Muscle layer of duodenum (tissue), 2 donors: Measurements from ENCODE around the gene CLIC3.

Experiments used
- H3K27ac ChIP-seq: one replicate; pipeline ENCODE4 v1.7.0; 2013; ENCODE audit warnings: mild to moderate bottlenecking, low read length
- H3K27me3 ChIP-seq: one replicate; pipeline ENCODE4 v1.7.0; 2013; ENCODE audit warnings: low read depth, mild to moderate bottlenecking, control low read depth, low read length
- H3K36me3 ChIP-seq, 2 donors: one replicate each; pipeline ENCODE4 v1.7.0; 2013; ENCODE audit warnings: low read length in 2 of 2, control low read depth in 1 of 2, mild to moderate bottlenecking in 1 of 2; ENCODE audit not compliant: insufficient read depth in 2 of 2, control insufficient read depth in 1 of 2
- H3K4me1 ChIP-seq, 2 donors: one replicate each; pipeline ENCODE4 v1.7.0; 2013; ENCODE audit warnings: low read length in 2 of 2, mild to moderate bottlenecking in 2 of 2, control low read depth in 1 of 2, moderate library complexity in 1 of 2; ENCODE audit not compliant: insufficient read depth in 2 of 2, control insufficient read depth in 1 of 2
- H3K4me3 ChIP-seq, 2 donors: one replicate each; pipeline ENCODE4 v1.7.0; 2013; ENCODE audit warnings: low read length in 2 of 2, low read depth in 1 of 2, mild to moderate bottlenecking in 1 of 2
- H3K9me3 ChIP-seq, 2 donors: one replicate each; pipeline ENCODE4 v1.7.0; 2013; ENCODE audit warnings: low read length in 2 of 2, control low read depth in 1 of 2, mild to moderate bottlenecking in 1 of 2; ENCODE audit not compliant: control insufficient read depth in 1 of 2
- donor health status: healthy.

Gene CLIC3

DNA sequence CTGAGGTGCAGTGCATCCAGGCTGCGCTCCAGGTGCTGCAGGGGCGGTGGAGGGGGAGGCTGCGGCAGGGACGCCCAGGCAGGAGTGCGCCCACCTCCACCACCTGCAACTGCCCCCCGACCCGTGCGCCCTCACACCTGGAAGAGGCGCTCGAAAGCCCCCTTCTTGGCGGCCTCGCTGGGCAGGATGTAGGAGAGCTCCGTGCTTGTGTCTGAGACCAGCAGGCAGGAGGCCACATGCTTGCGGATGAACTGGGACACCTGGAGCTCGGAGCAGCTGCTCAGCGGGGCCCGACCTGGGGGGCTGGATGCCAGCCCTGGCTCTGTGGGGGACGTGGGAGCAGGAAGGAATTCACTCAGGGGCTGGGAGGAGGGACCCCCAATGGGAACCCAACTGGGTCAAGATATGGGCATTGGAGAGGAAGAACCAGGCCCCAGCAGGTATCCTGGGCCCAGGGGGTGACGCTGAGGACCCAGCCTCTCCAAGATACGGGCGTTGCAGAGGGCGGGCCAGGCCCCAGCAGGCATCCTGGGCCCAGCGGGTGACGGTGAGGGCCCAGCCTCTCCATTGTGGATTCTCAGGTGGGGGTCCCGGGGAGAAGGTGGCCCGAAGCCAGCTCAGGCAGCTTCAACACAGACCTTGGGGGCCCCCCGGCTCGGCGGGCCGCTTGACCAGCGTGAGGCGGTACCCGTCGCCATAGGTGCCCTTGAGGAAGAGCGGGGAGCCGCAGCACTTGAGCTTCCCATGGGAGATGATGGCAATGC is 18.6 kb upstream of the CLIC3 start:
- no peak overlapping the region for H3K4me3 ChIP-seq
- no peaks in the 10 kb centered on the region for H3K4me1 ChIP-seq
- H3K9me3 ChIP-seq: no peaks in the 10 kb centered on the region
- no peak overlapping the region for H3K27ac ChIP-seq
- H3K36me3 ChIP-seq: peaks cover 0 to 70% of the 10 kb centered on the region in 2 donors
- H3K27me3 ChIP-seq: no peaks in the 10 kb centered on the region

DNA sequence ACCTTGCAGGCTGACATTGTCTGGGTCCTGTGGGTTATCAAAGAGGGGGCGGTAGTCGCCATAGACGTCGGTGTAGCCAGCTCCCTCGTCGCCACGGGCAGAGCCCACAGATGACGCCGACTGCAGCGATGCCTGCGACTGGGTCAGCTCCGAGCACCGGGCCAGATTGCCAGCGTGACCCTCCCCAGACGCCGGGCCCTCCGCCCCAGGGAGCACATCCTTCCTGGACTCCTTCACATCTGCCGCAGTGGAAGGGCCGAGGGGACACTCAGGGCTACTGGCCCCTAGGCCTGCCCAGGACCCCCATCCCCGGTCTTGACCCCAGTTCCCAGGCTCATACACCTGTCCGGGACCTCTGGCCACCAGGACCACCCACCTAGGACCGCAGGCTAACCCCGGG is 17.8 kb upstream of the CLIC3 start:
- Histone ChIP-seq H3K36me3 (peaks cover 0 to 76% of the 10 kb centered on the region in 2 donors), H3K27me3 (no peaks in the 10 kb centered on the region), H3K4me3 (no peak overlapping the region), H3K27ac (no peak overlapping the region), H3K9me3 (no peaks in the 10 kb centered on the region), H3K4me1 (no peaks in the 10 kb centered on the region)

DNA sequence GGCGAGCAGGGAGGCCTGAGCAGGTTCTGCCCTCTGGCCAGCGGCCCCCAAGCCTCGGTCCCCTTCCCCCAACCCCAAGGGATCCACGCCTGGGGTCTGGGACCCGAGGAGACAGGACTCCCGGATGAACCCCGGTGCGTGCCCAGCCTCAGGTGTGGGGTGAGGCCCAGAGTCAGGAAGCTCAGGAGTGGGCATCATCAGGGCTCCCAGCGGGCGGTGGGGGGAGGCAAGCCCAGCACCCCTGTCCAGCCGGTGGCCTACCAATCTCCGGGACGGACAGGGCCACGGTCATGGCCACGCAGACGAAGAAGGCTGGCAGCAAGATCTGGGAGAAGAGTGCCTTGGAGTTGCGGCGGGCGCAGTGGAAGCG is 17.2 kb upstream of the CLIC3 start:
- Histone ChIP-seq H3K9me3 (no peaks in the 10 kb centered on the region), H3K4me3 (no peak overlapping the region), H3K4me1 (no peaks in the 10 kb centered on the region), H3K36me3 (peaks cover 0 to 79% of the 10 kb centered on the region in 2 donors), H3K27ac (no peak overlapping the region), H3K27me3 (no peaks in the 10 kb centered on the region)

DNA sequence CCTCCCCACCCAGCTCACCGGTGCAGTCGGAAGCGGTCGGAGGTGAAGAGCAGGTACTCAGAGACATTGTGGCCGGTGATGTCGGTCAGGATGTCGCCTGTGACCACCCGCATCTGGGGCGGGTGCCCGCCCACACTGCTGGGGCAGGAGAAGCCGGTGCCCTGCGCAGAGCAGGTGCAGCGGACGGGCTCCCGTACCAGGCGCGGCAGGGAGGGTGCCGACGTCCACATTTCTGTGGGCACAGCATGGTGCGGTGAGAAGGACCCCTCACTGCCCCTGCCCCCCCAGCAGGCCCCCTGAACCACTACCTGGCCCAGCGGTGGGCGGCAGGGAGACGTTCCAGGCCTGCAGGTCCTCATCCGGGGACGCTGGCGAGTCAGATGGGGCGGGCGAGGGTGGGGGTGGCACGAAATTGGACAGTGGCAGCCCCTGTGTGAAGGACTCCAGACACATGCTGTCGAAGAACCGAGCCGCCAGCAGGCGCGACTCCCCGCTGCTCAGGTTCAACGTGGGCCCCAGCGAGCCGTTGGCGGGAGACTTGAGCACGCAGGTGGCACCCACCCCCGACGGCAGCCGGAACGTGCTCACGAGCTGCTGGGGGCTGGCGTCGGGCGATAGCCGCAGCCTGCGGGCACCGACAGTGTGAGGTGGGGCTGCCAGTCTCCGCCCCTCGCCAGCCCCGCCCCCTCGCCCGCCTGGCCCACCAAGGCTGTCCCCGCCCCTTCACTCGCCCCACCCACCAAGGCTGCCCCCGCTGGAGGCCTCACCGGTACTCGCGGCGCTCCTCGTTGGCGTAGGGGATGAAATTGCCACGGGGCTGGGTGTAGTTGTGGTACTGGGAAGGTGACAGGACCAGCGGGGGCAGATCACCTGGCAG is 16.6 kb upstream of the CLIC3 start:
- Histone ChIP-seq H3K36me3 (peaks cover 0 to 81% of the 10 kb centered on the region in 2 donors), H3K4me3 (no peak overlapping the region), H3K27me3 (no peaks in the 10 kb centered on the region), H3K4me1 (no peaks in the 10 kb centered on the region), H3K27ac (no peak overlapping the region), H3K9me3 (no peaks in the 10 kb centered on the region)

DNA sequence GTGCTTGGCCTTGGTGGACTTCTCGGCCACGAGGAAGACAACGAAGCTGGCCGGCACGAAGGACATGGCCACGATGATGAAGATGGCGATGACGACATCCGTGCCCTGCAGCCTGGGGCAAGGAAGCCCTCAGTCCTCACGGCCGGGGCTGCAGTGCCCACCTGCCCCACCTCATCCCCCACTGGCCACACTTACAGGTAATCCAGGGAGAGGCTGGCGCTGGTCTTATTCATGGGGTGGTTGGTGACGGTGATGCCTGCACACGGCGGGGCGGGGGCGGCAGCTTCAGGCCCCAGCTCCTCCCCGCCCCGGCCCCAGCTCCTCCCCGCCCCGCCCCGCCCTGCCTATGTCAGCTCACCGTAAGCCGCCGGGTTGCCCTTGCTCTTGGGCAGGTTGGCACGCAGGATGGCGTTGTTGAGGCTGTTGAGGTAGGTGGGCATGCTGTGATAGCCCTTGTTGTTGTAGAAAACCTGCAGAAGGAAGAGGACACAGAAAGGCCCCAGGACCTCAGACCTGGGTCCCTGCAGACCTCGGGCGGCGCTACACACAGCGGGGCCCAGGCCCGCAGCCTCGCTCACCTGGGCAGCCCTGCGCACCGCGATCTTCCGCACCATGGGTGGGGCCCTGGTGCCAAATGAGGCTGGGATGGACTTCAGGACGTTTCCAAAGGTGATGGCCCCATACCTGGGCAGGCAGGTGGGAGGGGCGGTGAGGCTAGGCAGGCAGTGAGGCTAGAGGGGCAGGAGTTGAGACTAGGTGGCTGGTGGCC is 15.7 kb upstream of the CLIC3 start:
- Histone ChIP-seq H3K4me3 (no peak overlapping the region), H3K9me3 (no peaks in the 10 kb centered on the region), H3K27me3 (no peaks in the 10 kb centered on the region), H3K4me1 (peaks cover 0 to 6% of the 10 kb centered on the region in 2 donors), H3K36me3 (peaks cover 0 to 73% of the 10 kb centered on the region in 2 donors), H3K27ac (no peak overlapping the region)

DNA sequence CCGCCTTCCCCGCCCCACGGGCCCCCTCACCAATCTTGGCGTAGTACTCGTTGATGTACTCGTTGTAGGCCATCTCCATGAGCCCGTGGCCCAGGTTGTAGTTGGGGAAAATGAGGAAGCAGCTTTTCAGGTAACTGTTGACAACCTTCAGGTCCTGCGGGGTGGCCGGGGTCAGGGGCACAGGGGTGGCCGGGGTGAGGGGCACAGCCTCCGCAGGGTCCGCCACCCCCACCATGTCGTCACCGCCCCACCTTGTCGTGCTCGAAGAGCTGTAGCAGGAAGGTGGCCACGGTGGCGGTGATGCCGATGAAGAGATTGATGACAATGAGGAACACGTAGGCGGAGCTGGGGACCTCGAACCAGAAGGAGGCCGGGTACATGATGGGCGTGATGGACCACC is 14.8 kb upstream of the CLIC3 start:
- no peaks in the 10 kb centered on the region for H3K9me3 ChIP-seq
- peaks cover 0 to 6% of the 10 kb centered on the region in 2 donors for H3K4me1 ChIP-seq
- H3K36me3 ChIP-seq: peaks cover 0 to 64% of the 10 kb centered on the region in 2 donors
- H3K27ac ChIP-seq: no peak overlapping the region
- no peak overlapping the region for H3K4me3 ChIP-seq
- no peaks in the 10 kb centered on the region for H3K27me3 ChIP-seq

DNA sequence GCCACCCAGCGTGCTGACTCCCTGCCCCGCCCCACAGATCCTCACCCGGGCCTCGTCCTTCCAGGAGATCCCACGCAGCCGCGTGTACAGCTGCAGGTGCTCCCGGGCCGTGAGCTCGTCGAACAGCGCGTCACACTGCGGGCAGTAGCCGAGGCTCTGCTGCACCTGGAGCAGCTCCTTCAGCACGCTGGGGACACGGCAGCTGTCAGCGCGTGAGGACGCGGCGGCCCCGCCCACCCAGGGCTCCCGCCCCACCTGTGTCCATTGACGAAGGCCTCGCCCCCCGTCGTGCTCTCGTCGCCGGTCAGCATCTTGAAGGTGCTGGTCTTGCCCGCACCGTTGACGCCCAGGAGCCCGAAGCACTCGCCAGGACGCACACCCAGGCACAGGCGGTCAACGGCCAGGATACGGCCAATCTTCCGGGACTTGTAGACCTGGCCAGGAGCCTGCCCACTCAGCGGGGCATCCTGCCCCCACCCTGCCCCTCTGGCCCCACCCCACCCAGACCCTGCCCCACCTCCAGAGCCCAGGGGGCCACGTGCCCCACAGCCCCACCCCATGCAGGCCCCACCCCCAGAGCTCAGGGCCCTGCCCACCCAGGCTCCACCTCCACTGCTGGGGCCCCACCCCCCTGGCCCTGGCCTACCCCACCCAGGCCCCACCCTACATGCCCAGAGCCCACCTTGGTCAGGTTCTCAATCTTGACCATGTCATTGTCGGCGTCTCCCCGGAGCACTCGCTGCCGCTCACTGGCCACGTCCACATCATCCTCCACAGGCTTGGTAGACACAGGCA is 13.8 kb upstream of the CLIC3 start:
- no peaks in the 10 kb centered on the region for H3K27me3 ChIP-seq
- H3K4me1 ChIP-seq: peaks cover 0 to 6% of the 10 kb centered on the region in 2 donors
- H3K27ac ChIP-seq: no peak overlapping the region
- no peaks in the 10 kb centered on the region for H3K9me3 ChIP-seq
- H3K36me3 ChIP-seq: peaks cover 0 to 55% of the 10 kb centered on the region in 2 donors
- no peak overlapping the region for H3K4me3 ChIP-seq

DNA sequence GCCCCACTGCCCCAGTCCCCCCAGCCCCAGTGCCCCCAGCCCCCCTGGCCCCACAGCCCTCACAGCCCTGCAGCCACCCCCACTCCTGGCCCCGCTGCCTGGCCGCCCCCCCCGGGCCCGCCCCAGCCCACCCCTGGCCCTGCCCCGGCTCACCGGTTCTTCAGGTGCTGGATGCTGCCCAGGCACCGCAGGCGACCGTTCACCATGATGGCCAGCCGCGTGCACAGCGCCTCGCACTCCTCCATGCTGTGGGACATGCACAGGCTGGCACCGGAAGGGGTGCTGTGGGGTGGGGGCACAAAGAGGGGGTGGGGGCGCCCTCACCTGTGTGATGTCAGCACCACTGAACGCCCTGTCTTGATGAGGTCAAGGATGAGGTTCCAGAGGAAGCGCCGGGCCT is 12.8 kb upstream of the CLIC3 start:
- H3K27me3 ChIP-seq: no peaks in the 10 kb centered on the region
- H3K4me3 ChIP-seq: no peak overlapping the region
- no peaks in the 10 kb centered on the region for H3K9me3 ChIP-seq
- no peak overlapping the region for H3K27ac ChIP-seq
- H3K36me3 ChIP-seq: peaks cover 0 to 46% of the 10 kb centered on the region in 2 donors
- peaks cover 0 to 6% of the 10 kb centered on the region in 2 donors for H3K4me1 ChIP-seq

DNA sequence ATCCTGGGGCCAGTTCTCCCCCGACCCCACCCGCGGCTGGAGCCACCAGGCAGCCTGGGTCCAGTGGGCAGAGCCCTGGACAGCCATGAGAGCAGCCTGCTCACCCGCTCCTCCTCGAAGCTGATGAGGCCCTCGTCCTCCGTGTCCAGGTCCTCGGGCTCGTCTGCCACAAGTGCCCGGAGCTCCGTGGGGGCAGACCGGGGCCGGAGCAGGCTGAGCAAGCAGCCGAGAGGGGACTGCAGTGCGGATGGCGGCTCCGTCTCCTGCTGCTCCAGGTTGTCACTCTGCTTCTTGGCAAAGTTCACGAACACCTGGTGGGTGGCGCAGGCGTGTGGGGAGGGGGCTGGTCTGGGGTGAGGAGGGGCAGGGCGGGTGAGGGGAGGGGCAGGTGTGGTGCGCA is 11.9 kb upstream of the CLIC3 start:
- no peak overlapping the region for H3K27ac ChIP-seq

DNA sequence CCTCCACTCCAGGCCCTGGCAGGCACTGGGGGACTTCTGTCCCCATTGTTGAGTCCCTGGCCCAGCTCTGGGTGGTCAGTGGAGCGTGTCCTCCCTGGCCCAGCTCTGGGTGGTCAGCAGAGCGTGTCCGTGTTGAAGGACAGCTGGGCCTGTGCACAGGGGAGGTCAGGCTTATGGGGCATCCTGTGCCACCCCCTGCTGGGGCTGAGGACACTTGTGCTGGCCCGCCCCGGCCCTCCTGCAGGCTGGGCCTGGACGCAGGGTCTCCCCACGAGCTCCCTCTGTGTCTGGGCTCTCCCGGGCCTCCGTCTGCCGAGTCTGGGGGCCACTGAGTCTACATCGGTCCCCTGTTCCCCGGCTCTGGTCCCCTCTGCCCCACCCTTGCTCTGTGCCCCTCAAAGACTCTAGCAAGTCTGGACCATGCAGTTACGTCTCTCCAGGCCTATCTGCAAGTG is 11.5 kb upstream of the CLIC3 start:
- H3K4me3 ChIP-seq: no peak overlapping the region
- no peaks in the 10 kb centered on the region for H3K9me3 ChIP-seq
- peaks cover 0 to 36% of the 10 kb centered on the region in 2 donors for H3K36me3 ChIP-seq
- no peak overlapping the region for H3K27ac ChIP-seq
- H3K27me3 ChIP-seq: no peaks in the 10 kb centered on the region
- H3K4me1 ChIP-seq: peaks cover 0 to 6% of the 10 kb centered on the region in 2 donors

More for the DNA sequence above, 11.9 kb upstream of the CLIC3 start:
- no peak overlapping the region for H3K4me3 ChIP-seq
- H3K4me1 ChIP-seq: peaks cover 0 to 6% of the 10 kb centered on the region in 2 donors
- no peaks in the 10 kb centered on the region for H3K9me3 ChIP-seq
- no peaks in the 10 kb centered on the region for H3K27me3 ChIP-seq
- peaks cover 0 to 38% of the 10 kb centered on the region in 2 donors for H3K36me3 ChIP-seq
